SK-N-SH treated with all-trans-retinoic acid at 6 μM for 48 hours (cell line): ENCODE results near the gene MAPKAPK2.

Experiments used
- ATAC-seq: fragments of 200-7000 bp; cut with Tn5 transposase; 3 replicates; pipeline ENCODE4 v1.9.1; 2020; ENCODE audit warnings: mild to moderate bottlenecking, moderate library complexity
- ARNTL ChIP-seq: fragments of 450-650 bp; formaldehyde crosslinking; IDR thresholded peaks from 2 replicates; pipeline ENCODE4 v1.5.0; 2020; ENCODE audit warnings: low read depth, mild to moderate bottlenecking, moderate library complexity, borderline replicate concordance
- BACH2 ChIP-seq: fragments of 250-450 bp; sonication (Bioruptor Pico); IDR thresholded peaks from 2 replicates; pipeline ENCODE4 v1.9.0; 2021; ENCODE audit warnings: mild to moderate bottlenecking, borderline replicate concordance
- CREB5 ChIP-seq: fragments of 250-450 bp; sonication (Bioruptor Pico); IDR thresholded peaks from 2 replicates; pipeline ENCODE4 v1.5.1; 2020; ENCODE audit warnings: low read depth, mild to moderate bottlenecking, moderate library complexity
- CSDC2 ChIP-seq: fragments of 250-450 bp; sonication (Bioruptor Pico); IDR thresholded peaks from 2 replicates; pipeline ENCODE4 v1.5.0; 2020; ENCODE audit warnings: mild to moderate bottlenecking, moderate library complexity
- CSRNP3 ChIP-seq: fragments of 250-450 bp; sonication (Bioruptor Pico); IDR thresholded peaks from 2 replicates; pipeline ENCODE4 v1.5.1; 2021; ENCODE audit warnings: mild to moderate bottlenecking, moderate library complexity
- GLIS3 ChIP-seq: fragments of 250-450 bp; sonication (Bioruptor Pico); IDR thresholded peaks from 2 replicates; pipeline ENCODE4 v1.5.0; 2020; ENCODE audit warnings: mild to moderate bottlenecking, moderate library complexity
- ISL1 ChIP-seq: fragments of 250-450 bp; sonication (Bioruptor Pico); IDR thresholded peaks from 2 replicates; pipeline ENCODE4 v2.1.2; 2022; ENCODE audit warnings: mild to moderate bottlenecking, moderate library complexity
- OSR1 ChIP-seq: fragments of 250-450 bp; sonication (Bioruptor Pico); IDR thresholded peaks from 2 replicates; pipeline ENCODE4 v1.8.0; 2022; ENCODE audit warnings: moderate library complexity, mild to moderate bottlenecking, inconsistent platforms
- PATZ1 ChIP-seq: fragments of 250-450 bp; sonication (Bioruptor Pico); IDR thresholded peaks from 2 replicates; pipeline ENCODE4 v1.8.0; 2020; ENCODE audit warnings: mild to moderate bottlenecking, moderate library complexity, borderline replicate concordance
- POU6F1 ChIP-seq: fragments of 250-450 bp; sonication (Bioruptor Pico); IDR thresholded peaks from 2 replicates; pipeline ENCODE4 v1.8.0; 2021; ENCODE audit warnings: low read depth, mild to moderate bottlenecking, moderate library complexity, borderline replicate concordance
- RARB ChIP-seq: fragments of 250-450 bp; sonication (Bioruptor Pico); IDR thresholded peaks from 2 replicates; pipeline ENCODE4 v1.8.0; 2021; ENCODE audit warnings: mild to moderate bottlenecking, moderate library complexity
- SNAI2 ChIP-seq: fragments of 250-450 bp; sonication (Bioruptor Pico); IDR thresholded peaks from 2 replicates; pipeline ENCODE4 v1.5.0; 2020; ENCODE audit warnings: mild to moderate bottlenecking, moderate library complexity
- TCF4 ChIP-seq: fragments of 250-450 bp; sonication (Bioruptor Pico); IDR thresholded peaks from 2 replicates; pipeline ENCODE4 v1.8.0; 2021; ENCODE audit warnings: mild to moderate bottlenecking, moderate library complexity, borderline replicate concordance
- TOX ChIP-seq: fragments of 250-450 bp; sonication (Bioruptor Pico); IDR thresholded peaks from 2 replicates; pipeline ENCODE4 v1.8.0; 2021; ENCODE audit warnings: mild to moderate bottlenecking, moderate library complexity, borderline replicate concordance
- TSHZ2 ChIP-seq: fragments of 250-450 bp; sonication (Bioruptor Pico); IDR thresholded peaks from 2 replicates; pipeline ENCODE4 v1.5.0; 2020; ENCODE audit warnings: mild to moderate bottlenecking, moderate library complexity
- ZC3H10 ChIP-seq: fragments of 250-450 bp; sonication (Bioruptor Pico); IDR thresholded peaks from 2 replicates; pipeline ENCODE4 v1.5.1; 2021; ENCODE audit warnings: mild to moderate bottlenecking, moderate library complexity
- ZFP3 ChIP-seq: fragments of 250-450 bp; sonication (Bioruptor Pico); IDR thresholded peaks from 2 replicates; pipeline ENCODE4 v1.5.0; 2020; ENCODE audit warnings: mild to moderate bottlenecking, moderate library complexity
- ZFP30 ChIP-seq: fragments of 450-650 bp; formaldehyde crosslinking; IDR thresholded peaks from 2 replicates; pipeline ENCODE4 v1.5.0; 2022; ENCODE audit warnings: mild to moderate bottlenecking, moderate library complexity
- ZNF565 ChIP-seq: fragments of 450-650 bp; formaldehyde crosslinking; conservative IDR thresholded peaks from 2 replicates; pipeline ENCODE4 v1.5.0; 2020; ENCODE audit warnings: low read depth, mild to moderate bottlenecking, moderate library complexity
- ZNF70 ChIP-seq: fragments of 450-650 bp; formaldehyde crosslinking; IDR thresholded peaks from 2 replicates; pipeline ENCODE4 v1.5.0; 2020; ENCODE audit warnings: mild to moderate bottlenecking, moderate library complexity
- ZNF8 ChIP-seq: fragments of 450-650 bp; formaldehyde crosslinking; IDR thresholded peaks from 2 replicates; pipeline ENCODE4 v1.5.0; 2020; ENCODE audit warnings: mild to moderate bottlenecking, moderate library complexity

MAPKAPK2 gene

GRCh38 chr1:206727981-206728696, 43.4 kb downstream of the MAPKAPK2 start:
- TF ChIP-seq CSRNP3 (CRISPR knock-in tag), result no peak
- TF ChIP-seq ZFP30, result no peak
- no peak for TF ChIP-seq ZC3H10 (CRISPR knock-in tag)
- no peak for TF ChIP-seq CREB5 (CRISPR knock-in tag)
- TF ChIP-seq ISL1, result no peak
- TF ChIP-seq GLIS3 (CRISPR knock-in tag), result no peak
- no peak for TF ChIP-seq POU6F1 (CRISPR knock-in tag)
- no peak for TF ChIP-seq RARB
- TF ChIP-seq ZNF70 (CRISPR knock-in tag), result no peak
- no peak for TF ChIP-seq TSHZ2 (CRISPR knock-in tag)
- TF ChIP-seq ZFP3, result no peak
- TF ChIP-seq CSDC2, result no peak
- no peak for TF ChIP-seq ZNF8
- TF ChIP-seq BACH2 (CRISPR knock-in tag), result no peak
- no peak for TF ChIP-seq SNAI2 (CRISPR knock-in tag)
- TF ChIP-seq TOX (CRISPR knock-in tag), result no peak
- TF ChIP-seq PATZ1 (CRISPR knock-in tag), result no peak
- no peak for TF ChIP-seq TCF4 (CRISPR knock-in tag)
- TF ChIP-seq ARNTL (CRISPR knock-in tag), result no peak
- ATAC-seq, result no peak

- TF ChIP-seq GLIS3 (CRISPR knock-in tag) (no peak), CSRNP3 (CRISPR knock-in tag) (no peak), TSHZ2 (CRISPR knock-in tag) (no peak), ZNF565 (CRISPR knock-in tag) (no peak), OSR1 (CRISPR knock-in tag) (no peak)
- TF ChIP-seq, all 23 proteins: peak for 0
- no peak for ATAC-seq
Observed at GRCh38 chr1:206728697-206728987, 43.9 kb downstream of the MAPKAPK2 start.
